GF-D8 (cell line): Measurements from ENCODE around the gene POFUT2.

Experiments
- DNase-seq: peaks from one replicate; lab custom pipeline; 2025; lab: John Stamatoyannopoulos, UW

POFUT2 gene

GRCh38 chr21:45222001-45222400 is 65.7 kb downstream of the POFUT2 start:
- no peak for DNase-seq

GRCh38 chr21:45220714-45221490 is 66.8 kb downstream of the POFUT2 start:
- no peak for DNase-seq

GRCh38 chr21:45220071-45220481 is 67.6 kb downstream of the POFUT2 start:
- DNase-seq, result no peak

- no peak for DNase-seq
These were observed 68.2 kb downstream of the POFUT2 start for GRCh38 chr21:45219517-45219916.

- no peak for DNase-seq
These were observed 70.7 kb downstream of the POFUT2 start for GRCh38 chr21:45217010-45217409.

GRCh38 chr21:45215213-45215612 is 72.5 kb downstream of the POFUT2 start:
- DNase-seq, result no peak
